Chondrocyte (in vitro differentiated cells): ENCODE data around the gene TLE3. TPM values are rescaled to one million over a fixed set of nuclear protein-coding genes. Genes with fewer than 3 reads are reported as not detected.

Experiments
- DNase-seq: peaks from one replicate; pipeline ENCODE4 v3.0.0; 2021; ENCODE audit warnings: mixed read lengths, low spot score
- H3K27ac Mint-ChIP-seq: one replicate; pipeline ENCODE4 v1.8.0; 2021; ENCODE audit warnings: mild to moderate bottlenecking, moderate library complexity, mixed read lengths; ENCODE audit not compliant: unreplicated experiment
- H3K27me3 Mint-ChIP-seq: 2 replicates; pipeline ENCODE4 v1.8.0; 2021; ENCODE audit warnings: low read depth, mixed read lengths
- H3K36me3 Mint-ChIP-seq: 2 replicates; pipeline ENCODE4 v1.8.0; 2021; ENCODE audit warnings: low read depth, mixed read lengths
- H3K4me1 Mint-ChIP-seq: 2 replicates; pipeline ENCODE4 v1.8.0; 2021; ENCODE audit warnings: low read depth, mild to moderate bottlenecking, mixed read lengths
- H3K4me3 Mint-ChIP-seq: one replicate; pipeline ENCODE4 v1.8.0; 2021; ENCODE audit warnings: mild to moderate bottlenecking, moderate library complexity, mixed read lengths; ENCODE audit not compliant: unreplicated experiment
- H3K9me3 Mint-ChIP-seq: 2 replicates; pipeline ENCODE4 v1.8.0; 2021; ENCODE audit warnings: low read depth, mixed read lengths
- CTCF ChIP-seq: fragments of 200-600 bp; sonication (generic); IDR thresholded peaks from 2 replicates; pipeline ENCODE4 v1.5.0; 2021; ENCODE audit warnings: antibody characterized with exemption, mild to moderate bottlenecking, moderate library complexity
- total RNA-seq: library from RNA; stranded (reverse); gene quantifications from 3 replicates; pipeline ENCODE4 v1.2.1, GENCODE V29; 2021

The TLE3 gene
- total RNA-seq, 1 donor from 2014 or later = 53.4 TPM

DNA sequence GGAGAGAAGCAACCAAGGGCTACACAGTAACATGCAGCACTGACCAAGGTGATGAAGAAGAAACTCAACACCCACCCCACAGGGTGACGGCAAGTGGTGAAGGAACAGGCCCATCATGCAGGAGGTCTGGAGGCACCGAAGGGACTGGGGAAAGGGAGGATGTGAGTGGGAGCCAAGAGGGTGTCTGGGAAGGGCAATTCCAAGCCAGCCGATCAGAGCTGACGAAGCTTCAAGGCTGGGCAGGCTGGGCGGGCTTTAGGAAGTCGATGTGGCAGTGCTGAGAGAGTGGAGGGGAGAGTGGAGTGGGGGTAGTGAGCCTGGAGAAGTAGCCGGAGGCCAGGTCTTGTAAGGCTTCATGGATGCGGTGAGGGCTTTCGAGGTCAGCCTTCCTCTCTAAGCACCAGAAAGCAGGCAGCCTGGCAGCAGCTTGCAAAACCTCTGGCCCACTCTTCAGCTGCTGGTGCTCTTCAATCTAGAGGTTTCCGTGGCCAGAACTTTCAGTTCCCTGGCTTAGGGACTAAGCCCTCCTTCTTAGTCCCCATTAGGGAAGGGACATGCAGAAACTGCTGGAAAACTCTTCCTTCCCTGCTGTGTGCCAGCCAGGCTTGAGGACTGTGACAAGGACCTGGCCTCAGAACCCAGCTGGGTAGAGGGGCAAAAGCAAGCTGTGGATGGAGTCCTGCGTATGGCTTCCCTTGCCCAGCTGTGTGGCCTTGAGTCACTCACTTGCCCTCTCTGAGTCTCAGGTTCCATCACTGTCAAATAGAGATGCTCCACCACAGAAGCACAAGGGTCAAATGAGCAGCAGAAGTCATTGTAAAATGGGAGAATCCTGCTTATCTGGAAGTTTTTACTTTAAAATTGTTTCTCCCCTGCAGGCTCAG is 72.1 kb downstream of the TLE3 start:
- Mint-ChIP-seq H3K9me3 (no peaks in the 10 kb centered on the region), H3K4me1 (peaks cover 17% of the 10 kb centered on the region), H3K4me3 (no peak overlapping the region), H3K27me3 (peaks cover 38% of the 10 kb centered on the region), H3K36me3 (no peaks in the 10 kb centered on the region), H3K27ac (no peak overlapping the region)
- DNase-seq = no peak
- no peak for TF ChIP-seq CTCF

- Mint-ChIP-seq H3K27me3 (peaks cover 39% of the 10 kb centered on the region), H3K27ac (no peak overlapping the region), H3K9me3 (no peaks in the 10 kb centered on the region), H3K4me3 (no peak overlapping the region), H3K36me3 (no peaks in the 10 kb centered on the region), H3K4me1 (peaks cover 17% of the 10 kb centered on the region)
- no peak for TF ChIP-seq CTCF
- no peak for DNase-seq
Observed at GRCh38 chr15:70024521-70024920, 73.2 kb downstream of the TLE3 start.

DNA sequence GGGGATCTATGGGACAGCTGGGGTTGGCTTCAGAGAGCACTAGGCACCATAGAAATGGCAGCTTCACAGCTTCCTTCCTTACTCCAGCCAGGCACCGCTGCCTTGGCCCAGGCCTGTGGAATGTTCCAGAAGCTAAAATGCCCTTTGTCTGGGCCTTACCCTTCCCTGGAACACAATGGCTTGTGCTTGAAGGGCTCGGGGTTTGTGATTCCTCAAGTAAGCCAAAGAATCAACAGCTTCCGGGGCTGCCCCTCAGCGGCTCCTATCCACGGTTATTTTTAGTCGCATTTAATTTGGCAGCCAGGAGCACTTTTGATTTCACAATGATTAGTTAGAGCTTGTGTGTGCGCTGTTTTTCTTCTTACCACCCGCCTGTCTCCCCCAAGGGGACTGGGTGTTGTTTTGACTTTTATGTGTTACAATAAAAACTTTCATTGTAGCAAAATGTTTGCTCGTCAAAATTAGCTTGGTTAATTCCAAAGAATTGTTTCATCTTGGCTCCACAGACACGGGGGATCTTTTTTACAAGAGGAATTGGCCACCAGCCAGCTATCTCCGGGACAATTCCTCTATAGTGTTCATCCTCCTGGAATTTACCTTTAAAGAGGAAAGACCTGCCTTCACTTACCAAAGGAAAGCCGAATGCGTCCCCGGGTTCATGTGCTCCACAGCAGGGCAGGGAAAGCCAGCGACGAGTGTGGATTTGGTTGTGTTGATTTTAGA is 73.8 kb downstream of the TLE3 start:
- Mint-ChIP-seq H3K36me3 (no peaks in the 10 kb centered on the region), H3K27ac (no peak overlapping the region), H3K27me3 (peaks cover 42% of the 10 kb centered on the region), H3K4me3 (no peak overlapping the region), H3K9me3 (no peaks in the 10 kb centered on the region), H3K4me1 (peaks cover 17% of the 10 kb centered on the region)
- DNase-seq = no peak
- no peak for TF ChIP-seq CTCF

- no peak for DNase-seq
- peaks cover 45% of the 10 kb centered on the region for H3K27me3 Mint-ChIP-seq
- no peak for TF ChIP-seq CTCF
- no peak overlapping the region for H3K27ac Mint-ChIP-seq
- no peaks in the 10 kb centered on the region for H3K9me3 Mint-ChIP-seq
- peaks cover 17% of the 10 kb centered on the region for H3K4me1 Mint-ChIP-seq
- H3K4me3 Mint-ChIP-seq = no peak overlapping the region
- H3K36me3 Mint-ChIP-seq = no peaks in the 10 kb centered on the region
Observed at GRCh38 chr15:70023064-70023768, 74.5 kb downstream of the TLE3 start.

DNA sequence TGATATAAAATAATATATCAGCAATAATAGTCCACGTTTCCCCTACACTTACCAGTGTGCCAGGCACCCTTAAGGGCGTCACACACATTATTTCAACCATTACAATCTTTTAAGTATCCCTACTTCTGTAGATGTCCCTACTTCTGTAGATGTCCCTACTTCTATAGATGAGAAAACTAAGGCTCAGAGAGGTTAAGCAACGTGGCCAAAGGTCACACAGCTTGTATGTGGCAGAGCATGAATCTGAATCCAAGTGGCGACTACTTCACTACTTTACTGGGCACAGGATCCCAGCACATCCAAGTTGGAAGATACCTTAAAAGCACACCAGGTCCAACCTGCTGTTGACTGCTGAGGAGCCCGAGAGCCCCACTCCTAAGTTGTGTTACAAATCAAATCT is 77.5 kb downstream of the TLE3 start:
- no peak overlapping the region for H3K27ac Mint-ChIP-seq
- TF ChIP-seq CTCF = no peak
- no peak overlapping the region for H3K4me3 Mint-ChIP-seq
- H3K9me3 Mint-ChIP-seq = peaks cover 3% of the 10 kb centered on the region
- H3K27me3 Mint-ChIP-seq = peaks cover 58% of the 10 kb centered on the region
- no peak for DNase-seq
- H3K4me1 Mint-ChIP-seq = peaks cover 17% of the 10 kb centered on the region
- peaks cover 2% of the 10 kb centered on the region for H3K36me3 Mint-ChIP-seq
